GM19193 (cell line): ENCODE data around the gene PTPRT.

Experiments used
- POLR2A ChIP-seq: IDR thresholded peaks from 4 replicates; pipeline ENCODE4 v1.6.1; 2011; ENCODE audit not compliant: insufficient read depth, insufficient read length; ENCODE audit errors: extremely low read depth

PTPRT gene

DNA sequence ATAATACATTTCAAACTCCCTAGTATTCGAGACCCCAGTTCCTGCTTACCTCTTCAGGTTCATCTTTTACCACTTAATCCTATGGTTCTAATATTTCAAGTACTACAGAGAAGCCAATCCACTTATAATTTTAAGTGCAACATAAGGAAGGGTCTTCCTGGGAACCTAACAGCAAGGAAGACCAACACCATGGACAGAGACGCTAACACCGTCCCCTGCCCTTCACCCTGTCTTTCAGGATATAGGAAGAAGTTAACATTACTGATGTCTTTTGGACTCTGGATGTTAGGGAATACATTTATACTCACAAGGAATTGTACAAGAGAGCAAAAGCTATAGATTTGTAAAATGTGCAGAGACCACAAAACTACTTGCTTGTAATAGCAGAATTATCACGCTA lies 1006.6 kb downstream of the PTPRT start:
- no peak for TF ChIP-seq POLR2A

DNA sequence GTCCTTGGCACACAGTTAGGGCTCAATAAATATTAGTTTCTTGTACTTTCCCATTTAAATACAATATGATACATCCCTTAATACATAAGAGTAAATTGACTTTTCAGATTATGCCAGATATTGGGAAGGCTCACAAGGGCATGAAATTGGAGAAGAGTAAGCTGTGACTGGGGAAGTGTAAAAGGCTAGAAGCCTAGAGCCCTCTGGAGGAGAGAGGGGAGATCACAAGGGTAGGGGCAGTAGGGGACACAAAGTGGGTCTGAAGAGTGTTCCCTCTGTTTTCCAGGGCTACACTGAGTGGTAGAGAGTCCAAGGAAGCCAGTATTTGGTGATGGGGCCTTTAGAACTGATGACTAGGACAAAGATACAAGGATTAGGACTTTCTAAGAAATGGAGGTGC lies 1008.6 kb downstream of the PTPRT start:
- no peak for TF ChIP-seq POLR2A

DNA sequence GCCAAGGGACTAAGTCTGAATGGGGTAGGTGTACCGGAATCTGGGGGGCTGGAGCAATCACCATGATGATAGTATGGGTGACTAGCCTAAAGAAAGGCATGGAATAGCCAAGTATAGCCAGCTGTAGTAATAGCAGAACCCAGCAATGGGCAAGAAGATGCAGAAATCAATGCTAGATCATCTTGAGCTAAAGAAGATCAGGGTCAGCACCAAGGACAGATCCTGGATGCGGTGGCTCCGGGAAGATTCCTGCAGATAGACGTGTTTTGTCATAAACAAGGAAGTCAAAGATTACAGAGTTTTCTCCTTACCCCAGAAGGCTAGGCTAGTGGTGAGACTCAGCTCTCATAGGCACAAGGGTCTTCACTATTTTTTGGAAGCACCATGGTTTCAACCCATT lies 1009.9 kb downstream of the PTPRT start:
- TF ChIP-seq POLR2A: no peak

DNA sequence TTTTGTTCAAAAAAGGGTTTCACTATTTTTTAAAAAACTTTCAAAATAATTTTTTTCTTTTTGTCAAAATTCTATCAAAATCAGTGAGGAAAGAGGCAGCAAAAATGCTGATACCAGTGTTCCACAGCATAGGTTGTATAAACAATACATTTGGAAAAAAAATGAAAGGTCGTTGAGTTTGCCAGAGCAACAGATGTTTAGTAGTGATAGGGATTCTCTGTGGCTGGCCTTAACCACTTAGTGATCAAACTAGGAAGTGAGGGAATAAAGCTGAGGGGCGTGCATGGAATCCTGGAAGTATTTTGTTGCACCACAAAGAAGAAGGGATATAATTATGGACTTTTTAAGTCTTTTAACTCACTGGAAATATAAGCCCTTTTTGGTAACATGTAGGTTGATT lies 1016.3 kb downstream of the PTPRT start:
- TF ChIP-seq POLR2A: no peak

DNA sequence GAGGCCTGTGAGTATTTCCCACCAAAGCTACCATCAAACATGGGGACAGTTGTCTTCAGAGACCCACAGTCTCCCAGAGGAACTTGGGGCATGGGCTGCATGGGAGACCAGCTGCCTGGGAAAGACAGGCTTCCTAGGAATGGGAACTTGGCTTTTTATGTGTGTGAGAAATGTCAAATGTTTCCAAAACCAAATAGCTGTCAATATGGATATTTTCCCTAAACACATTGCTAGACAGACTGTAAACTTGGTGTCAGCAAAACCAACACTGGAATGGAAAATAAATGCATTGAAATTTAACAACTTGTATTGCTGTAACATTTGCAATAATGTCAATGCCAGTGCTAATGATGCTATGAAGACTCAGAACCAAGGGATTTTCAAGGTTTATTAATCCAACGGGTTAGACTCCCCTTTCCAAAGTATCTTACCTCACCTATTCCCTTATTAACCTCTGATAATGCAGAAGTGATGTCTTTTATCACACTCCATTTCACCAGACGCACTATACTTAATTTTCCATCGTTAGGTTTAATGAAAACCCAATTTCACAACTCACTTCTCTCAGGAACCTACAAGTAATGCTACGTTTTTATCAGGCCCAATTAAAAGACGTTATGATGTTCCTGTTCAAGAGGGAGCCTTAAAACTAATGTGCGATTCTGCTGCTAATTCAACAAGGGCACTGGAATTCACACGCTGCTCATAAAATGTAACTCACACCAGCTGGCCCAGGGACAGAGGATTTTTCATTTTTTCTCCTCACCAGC lies 1025.4 kb downstream of the PTPRT start:
- no peak for TF ChIP-seq POLR2A

DNA sequence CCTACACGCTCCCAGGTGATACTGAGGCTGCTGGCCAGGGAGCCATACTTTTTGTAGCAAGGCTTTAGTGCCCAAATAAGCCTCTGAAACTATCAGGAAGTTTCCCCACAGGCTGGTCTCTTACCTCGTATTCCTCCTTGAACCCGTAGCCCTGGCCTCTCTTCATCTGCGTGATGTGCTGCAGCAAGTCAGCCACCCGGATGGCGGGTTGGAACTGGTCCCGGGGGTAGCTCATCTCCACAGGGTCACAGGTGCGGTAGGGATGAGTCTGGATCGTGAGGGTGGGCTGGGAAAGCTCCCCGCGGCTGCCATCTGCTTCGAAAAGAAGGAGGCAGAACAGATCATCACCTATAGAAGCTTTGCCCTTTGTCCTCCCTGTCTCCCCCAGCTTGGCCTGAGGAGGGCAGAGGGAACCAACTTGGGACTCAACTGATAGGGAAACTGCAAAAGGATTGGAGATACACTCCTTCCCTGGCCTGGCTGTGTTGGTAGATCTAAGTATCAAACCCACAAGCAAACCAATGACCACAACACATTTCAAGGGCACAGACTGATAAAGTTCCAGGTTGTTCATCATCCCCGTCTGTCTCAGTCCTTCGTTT lies 1028.4 kb downstream of the PTPRT start:
- no peak for TF ChIP-seq POLR2A

DNA sequence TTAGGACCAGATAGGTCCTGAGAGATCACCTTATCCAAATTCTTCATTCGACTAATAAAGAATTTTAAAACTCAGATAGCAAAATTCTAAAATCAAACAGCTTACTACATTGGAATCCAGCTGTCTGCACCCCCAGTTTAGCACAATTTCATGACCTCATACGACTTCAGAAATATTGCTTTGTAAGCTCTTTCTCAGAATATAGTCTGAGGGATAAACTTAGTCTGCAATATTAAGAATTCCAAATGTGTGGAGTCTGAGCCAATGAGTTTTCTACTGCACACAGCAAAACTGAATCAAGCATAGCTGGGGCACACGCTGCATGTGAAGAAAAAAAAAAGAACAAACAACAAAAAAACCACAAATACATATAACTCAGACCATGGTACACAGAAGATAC lies 1029.9 kb downstream of the PTPRT start:
- TF ChIP-seq POLR2A: no peak

DNA sequence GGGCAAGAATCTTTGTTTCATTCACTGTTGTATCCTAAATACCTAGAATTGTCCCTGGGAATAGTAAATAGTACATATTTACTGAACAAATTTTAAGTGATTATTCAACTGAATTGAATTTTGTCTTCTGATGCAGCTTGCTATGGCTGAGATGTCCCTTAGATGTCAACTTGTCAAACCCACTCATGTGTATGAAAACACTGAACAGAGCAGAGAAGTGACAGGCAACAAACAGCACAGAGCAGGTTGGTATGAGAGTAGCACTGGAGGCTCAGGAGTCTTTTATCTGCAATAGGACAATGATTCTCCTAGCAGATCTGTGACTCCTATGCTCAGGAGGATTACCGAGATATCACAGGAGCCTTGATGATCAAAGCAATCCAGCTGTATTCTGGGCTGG lies 1031.4 kb downstream of the PTPRT start:
- TF ChIP-seq POLR2A: no peak

DNA sequence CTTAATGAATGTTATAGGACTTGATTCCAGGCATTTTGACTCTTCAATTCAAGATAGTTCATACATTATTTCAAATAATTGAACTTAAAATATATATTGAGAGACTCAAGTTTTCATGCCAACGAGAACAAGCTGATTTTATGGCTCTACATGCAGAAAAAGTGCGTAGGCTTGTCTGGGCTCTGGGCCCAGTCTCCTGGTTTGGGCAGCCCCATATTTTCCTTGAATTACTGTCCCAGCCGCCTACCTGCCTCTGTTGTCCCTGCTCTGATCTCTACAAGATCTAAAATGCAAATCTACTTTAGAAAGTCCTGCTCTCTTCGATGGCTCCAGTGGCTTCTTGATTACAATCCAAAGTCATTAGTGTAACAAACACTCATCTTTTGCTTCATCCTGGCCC lies 1034.1 kb downstream of the PTPRT start:
- no peak for TF ChIP-seq POLR2A

DNA sequence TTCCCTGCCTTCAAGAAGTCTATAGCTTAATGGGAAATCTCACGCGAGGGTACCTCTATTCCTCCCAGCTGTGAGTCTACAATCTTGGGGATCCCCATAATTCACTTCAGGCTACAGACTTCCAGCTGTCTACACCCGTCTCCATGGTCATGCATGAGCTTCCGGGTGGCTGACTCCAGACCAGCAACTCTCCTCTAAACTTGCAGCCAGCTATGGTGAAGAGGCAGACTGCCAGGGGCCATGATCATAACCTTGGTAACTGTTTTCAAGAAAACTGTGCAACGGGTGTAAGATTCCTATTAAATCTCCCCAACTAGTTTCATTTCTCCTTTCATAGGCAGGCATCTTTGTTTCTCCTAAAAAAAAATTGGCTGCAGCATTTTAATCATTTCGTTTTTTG lies 1037.1 kb downstream of the PTPRT start:
- no peak for TF ChIP-seq POLR2A

DNA sequence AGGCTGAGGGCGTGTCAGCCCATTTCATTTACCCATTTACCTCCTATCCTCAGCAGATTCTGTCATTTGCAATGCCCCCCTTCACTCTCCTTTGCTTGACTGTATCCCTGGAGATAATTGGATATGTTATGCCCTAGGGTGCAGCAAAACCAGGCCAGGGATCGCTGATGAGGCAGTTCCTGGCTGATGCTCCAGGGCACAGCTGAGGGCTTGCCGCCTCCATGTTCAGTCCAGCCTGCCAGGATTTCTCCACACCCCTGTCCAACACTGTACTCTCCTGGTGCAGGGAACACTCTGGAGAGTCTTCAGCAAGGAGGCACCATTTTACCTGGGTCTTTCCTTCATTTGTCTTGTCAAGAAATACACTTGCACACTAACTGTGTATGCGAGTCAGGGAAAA lies 1039.5 kb downstream of the PTPRT start:
- no peak for TF ChIP-seq POLR2A

DNA sequence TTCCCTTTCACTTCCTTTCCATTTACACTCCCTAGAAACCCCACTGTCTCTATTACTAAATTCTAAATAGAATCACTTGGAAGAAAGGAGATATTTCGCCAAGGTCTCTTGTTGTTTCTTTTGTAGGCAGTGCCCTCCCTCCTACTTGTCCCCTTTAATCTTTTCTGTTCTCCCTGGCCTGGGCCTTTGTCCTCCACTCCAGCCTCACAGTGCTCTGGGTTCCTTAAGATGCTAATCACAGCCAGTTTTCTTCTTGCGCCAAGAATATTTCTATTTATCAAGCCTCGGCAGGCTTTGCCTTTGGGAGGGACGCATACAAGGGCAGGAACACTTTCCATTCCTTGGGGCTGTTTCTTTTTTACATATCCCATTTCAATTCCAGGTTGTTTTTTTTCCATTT lies 1051.0 kb downstream of the PTPRT start:
- TF ChIP-seq POLR2A: no peak

DNA sequence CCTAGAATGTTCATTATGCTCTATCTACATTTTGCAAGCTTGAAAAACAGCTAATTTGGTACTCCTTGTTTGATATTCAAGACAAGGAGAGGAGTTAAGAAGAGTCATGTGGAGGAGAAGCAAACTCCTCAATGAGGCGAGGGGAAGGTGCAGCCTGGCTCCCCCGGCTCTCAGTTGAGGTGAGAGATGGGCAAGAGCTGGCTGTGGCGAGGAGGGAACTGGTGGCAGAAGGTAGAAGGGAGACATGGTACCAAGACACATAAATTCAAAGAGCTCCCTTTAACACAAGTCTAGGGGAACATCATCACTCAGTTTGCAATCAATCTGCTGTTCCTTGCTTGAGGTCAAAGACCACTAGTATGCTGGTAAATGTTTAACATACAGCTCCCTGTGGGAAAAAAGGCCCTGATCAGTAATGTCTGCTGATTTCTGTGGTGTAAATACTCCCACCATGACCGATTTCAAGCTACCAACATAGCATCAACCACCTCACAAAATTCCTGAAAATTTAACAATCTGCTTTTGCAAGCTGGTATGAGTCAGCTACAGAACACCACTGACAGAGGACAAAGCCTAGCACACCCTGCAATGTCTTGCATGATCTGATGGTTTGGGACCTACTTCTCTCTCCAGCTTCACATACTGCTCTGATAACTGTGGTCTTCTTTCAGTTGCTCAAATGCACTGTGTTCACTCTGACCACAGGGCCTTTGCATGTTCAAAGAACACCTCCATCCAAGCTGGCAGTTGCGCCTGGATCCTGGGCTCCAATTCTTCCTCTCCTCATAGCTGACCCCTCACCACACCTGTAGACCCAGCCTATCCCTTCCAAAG lies 1055.2 kb downstream of the PTPRT start:
- no peak for TF ChIP-seq POLR2A

DNA sequence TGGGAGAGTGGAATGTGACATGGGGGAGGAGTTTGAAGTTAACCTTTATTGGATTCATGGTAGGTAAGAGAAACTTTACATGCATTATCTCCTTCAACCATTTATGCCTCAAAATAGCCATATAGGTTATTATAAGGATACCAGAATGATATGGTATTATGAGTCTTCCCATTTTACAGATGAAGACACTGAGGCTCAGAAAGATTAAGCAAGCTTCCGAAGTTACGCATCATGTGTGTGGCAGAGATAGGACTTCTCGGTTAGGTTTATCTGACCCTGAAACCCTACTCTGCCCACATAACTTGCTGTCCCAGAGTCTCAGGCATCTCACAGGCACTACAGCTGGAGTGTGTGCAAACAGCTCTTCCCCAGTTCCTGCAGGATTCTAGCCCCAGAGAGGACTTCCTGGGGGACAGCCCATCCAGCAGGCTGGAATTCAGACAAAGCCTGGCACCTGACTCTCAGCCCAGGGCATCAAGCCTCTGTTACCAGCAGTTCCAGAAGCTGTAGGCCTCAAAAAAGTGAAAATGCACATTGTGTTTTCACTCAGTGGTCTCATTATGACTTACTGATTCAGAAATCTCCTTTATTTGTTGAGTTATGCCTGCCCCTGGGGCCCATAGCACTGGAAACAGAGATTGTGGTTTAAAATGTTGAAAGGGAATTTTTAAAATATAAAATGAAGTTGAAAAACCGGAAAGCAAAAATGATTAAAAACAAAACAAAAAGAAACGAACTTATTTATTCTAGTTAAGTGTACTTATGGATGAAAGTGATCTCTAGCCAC lies 1058.7 kb downstream of the PTPRT start:
- no peak for TF ChIP-seq POLR2A

DNA sequence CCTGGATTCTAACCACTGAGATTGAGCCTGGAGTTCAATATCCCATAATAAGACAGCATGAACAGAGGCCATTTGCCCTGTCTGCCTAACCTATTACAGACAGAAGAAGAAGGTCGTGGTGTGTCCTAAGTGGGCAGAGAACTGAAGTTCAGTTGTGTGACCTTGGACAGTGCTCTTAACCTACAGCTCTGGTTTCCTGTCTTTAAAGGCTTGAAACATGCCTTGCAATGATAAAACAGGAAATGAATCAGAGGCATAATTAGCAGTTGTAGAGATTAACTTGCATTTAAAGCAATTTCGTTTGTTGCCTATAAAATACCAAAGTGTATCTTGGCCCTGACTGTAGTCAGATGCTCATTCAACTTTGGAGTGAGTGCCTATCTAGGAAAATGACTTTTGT lies 1064.3 kb downstream of the PTPRT start:
- TF ChIP-seq POLR2A: no peak
